ENCODE data around the gene TFCP2L1.

TFCP2L1 gene

DNA sequence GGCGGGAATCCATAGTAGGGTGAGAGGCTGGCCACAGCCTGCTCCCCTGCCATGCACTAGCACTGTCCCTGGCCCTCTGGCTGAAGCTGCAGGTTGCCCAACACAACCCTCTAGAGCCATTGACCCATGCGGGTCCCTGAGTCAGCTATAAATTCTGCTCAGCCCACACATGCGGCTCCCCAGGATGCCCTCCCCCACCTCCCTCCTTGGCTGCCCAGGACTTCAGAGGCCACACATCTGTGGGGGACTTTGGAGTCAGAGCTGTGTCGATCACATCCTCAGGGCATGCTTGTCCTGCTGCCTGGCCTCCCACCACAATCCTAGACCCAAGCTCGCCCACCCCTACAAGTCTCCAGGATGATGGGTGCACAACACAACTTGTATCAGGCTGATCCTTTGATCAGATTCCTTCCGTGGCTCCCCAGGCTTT lies 97.0 kb downstream of the TFCP2L1 start:
- H3K27ac ChIP-seq (ENCODE audit: low read length): no peak overlapping the region
- no peaks in the 10 kb centered on the region for H3K9me3 ChIP-seq (ENCODE audit: control insufficient read depth, insufficient read depth, low read length)
- no CpG with 5 or more reads among the region's 6 CpGs for WGBS (ENCODE audit: insufficient coverage, insufficient read length)
- H3K4me1 ChIP-seq (ENCODE audit: control insufficient read depth, insufficient read depth, low read length): no peaks in the 10 kb centered on the region
- no peaks in the 10 kb centered on the region for H3K36me3 ChIP-seq (ENCODE audit: control insufficient read depth, insufficient read depth, low read length)
- no peak for DNase-seq (ENCODE audit: low read depth, low spot score)
- no peak overlapping the region for H3K4me3 ChIP-seq (ENCODE audit: low read length)
- H3K27me3 ChIP-seq (ENCODE audit: control insufficient read depth, insufficient read depth, low read length): no peaks in the 10 kb centered on the region

DNA sequence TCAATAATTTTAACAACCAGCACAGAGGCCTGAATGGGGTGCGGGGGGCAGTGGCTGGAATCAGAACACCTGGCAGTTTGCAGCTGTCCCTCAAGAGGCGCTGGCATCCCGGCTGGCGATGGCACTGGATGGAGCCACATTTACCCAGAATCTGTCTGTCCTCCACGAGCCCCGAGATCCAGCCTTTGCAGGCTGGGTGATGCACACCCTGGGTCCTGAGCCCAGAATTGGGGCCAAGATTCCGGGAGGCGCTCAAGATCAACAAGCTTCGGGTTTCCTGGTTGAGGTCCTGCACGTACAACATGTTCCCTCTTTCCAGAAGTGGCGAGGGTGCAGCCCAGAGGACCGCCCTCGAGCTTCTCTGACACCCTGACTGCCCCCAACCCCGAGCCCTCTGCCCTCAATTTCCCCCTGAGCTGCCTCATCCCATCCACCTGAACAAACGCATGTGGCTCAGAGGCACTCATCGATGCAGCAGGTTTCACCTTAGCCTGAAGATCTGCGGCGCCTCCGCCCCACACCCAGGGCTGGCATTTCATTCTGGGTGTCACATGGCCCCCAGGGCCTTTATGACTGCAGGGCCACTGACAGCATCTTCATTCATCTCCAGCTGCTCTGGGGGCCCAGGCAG lies 97.5 kb downstream of the TFCP2L1 start:
- no peak for DNase-seq (ENCODE audit: low read depth, low spot score)
- Histone ChIP-seq H3K27me3 (ENCODE audit: control insufficient read depth, insufficient read depth, low read length) (no peaks in the 10 kb centered on the region), H3K4me1 (ENCODE audit: control insufficient read depth, insufficient read depth, low read length) (no peaks in the 10 kb centered on the region), H3K4me3 (ENCODE audit: low read length) (no peak overlapping the region), H3K36me3 (ENCODE audit: control insufficient read depth, insufficient read depth, low read length) (no peaks in the 10 kb centered on the region), H3K9me3 (ENCODE audit: control insufficient read depth, insufficient read depth, low read length) (no peaks in the 10 kb centered on the region), H3K27ac (ENCODE audit: low read length) (no peak overlapping the region)
- no CpG with 5 or more reads among the region's 19 CpGs for WGBS (ENCODE audit: insufficient coverage, insufficient read length)

DNA sequence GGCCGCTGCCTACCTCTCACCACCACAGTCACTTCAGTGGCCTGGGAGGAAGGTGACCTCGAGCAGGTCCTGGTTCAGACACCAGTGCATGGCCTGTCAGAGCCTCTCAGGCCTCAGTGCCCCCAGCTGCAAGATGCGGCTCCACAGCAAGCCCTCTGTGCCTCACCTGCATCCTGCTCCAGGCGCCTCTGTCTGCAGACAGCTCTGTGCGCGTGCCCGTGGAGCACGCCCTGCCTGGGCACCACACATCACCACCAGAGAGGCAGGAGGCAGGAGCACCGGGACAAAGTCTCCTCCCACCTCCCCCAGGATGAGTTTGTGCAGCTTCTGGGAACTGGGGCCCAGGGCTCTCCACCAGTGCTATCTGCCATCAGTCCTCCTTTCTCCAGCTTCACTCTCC lies 98.7 kb downstream of the TFCP2L1 start:
- no peak overlapping the region for H3K4me3 ChIP-seq (ENCODE audit: low read length)
- H3K36me3 ChIP-seq (ENCODE audit: control insufficient read depth, insufficient read depth, low read length): no peaks in the 10 kb centered on the region
- WGBS (ENCODE audit: insufficient coverage, insufficient read length): no CpG with 5 or more reads among the region's 9 CpGs
- H3K9me3 ChIP-seq (ENCODE audit: control insufficient read depth, insufficient read depth, low read length): no peaks in the 10 kb centered on the region
- no peak for DNase-seq (ENCODE audit: low read depth, low spot score)
- no peaks in the 10 kb centered on the region for H3K27me3 ChIP-seq (ENCODE audit: control insufficient read depth, insufficient read depth, low read length)
- no peak overlapping the region for H3K27ac ChIP-seq (ENCODE audit: low read length)
- no peaks in the 10 kb centered on the region for H3K4me1 ChIP-seq (ENCODE audit: control insufficient read depth, insufficient read depth, low read length)

DNA sequence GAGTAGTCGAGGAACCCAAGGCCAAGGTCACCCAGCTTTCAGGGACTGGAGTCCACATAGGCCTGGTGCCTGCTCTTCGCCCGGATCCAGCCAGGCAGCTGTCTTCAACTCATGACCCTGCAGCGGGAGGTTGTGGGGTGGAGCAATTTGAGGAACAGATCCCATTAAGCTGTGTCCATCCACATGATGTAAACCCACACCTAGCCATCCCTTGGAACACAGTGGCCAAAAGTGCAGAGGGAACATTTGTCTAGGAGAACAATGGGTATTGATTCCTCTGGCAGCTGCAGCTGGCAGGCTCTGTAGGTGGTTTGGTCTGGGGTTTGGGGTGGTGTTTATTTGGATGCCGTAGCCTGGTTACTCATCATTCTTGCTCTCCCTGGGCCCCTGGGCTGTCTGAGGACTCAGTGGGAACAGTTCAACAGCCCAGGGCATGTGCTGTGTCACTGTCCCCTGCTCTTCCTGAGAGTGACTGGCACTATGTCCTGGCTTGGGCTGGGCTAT lies 99.4 kb downstream of the TFCP2L1 start:
- Histone ChIP-seq H3K4me1 (ENCODE audit: control insufficient read depth, insufficient read depth, low read length) (no peaks in the 10 kb centered on the region), H3K36me3 (ENCODE audit: control insufficient read depth, insufficient read depth, low read length) (no peaks in the 10 kb centered on the region), H3K9me3 (ENCODE audit: control insufficient read depth, insufficient read depth, low read length) (no peaks in the 10 kb centered on the region), H3K27ac (ENCODE audit: low read length) (no peak overlapping the region), H3K4me3 (ENCODE audit: low read length) (no peak overlapping the region), H3K27me3 (ENCODE audit: control insufficient read depth, insufficient read depth, low read length) (no peaks in the 10 kb centered on the region)
- DNase-seq (ENCODE audit: low read depth, low spot score): no peak
- WGBS (ENCODE audit: insufficient coverage, insufficient read length): no CpG with 5 or more reads among the region's 5 CpGs

DNA sequence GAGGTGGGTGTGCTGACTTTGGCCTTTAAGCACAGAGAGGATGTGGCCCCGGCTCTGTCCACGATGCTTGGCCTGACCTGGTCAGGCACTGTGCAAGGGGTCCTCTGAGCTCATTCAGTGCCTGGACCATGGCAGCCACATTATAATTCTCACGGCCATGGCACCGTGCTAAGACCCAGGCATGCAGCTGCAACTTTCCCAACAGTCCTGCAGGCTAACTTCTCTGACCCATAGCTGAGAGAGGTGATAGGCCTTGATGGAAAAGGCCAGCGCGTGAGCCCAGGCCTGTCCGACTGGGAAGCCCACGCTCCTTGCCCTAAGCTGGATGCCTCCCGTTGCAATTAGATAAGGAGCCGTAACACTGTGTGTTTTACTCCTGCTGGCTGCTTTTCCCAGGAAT lies 99.9 kb downstream of the TFCP2L1 start:
- no peak for DNase-seq (ENCODE audit: low read depth, low spot score)
- no CpG with 5 or more reads among the region's 10 CpGs for WGBS (ENCODE audit: insufficient coverage, insufficient read length)

DNA sequence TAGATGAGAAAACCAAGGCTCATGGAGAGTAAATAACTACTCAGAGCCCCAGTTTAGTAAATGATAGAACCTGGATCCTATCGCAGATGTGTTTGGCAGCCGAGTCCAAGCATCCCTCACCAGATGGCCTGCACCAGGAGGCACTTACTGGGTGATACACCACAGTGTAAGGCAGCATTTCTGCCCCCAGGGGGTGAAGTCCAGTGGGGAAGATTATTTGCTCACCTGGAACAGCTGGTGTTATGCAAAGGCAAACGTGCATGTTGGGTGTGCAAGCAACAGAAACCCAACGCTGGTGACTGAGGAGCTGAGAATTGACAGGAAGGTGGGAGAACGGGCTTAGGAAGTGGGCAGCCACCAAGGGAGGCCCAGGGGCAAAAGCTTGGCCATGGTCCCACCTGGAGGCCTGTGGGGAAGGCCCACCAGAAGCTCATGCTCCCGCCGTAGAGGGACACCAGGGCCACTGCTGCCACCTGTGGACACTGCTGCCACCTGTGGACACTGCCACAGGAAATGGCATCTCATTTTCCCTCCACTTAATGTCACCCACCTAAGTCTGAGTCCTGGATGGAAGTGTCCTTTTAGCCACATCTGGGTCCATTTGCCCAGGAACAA lies 100.6 kb downstream of the TFCP2L1 start:
- Histone ChIP-seq H3K9me3 (ENCODE audit: control insufficient read depth, insufficient read depth, low read length) (no peaks in the 10 kb centered on the region), H3K4me1 (ENCODE audit: control insufficient read depth, insufficient read depth, low read length) (no peaks in the 10 kb centered on the region), H3K36me3 (ENCODE audit: control insufficient read depth, insufficient read depth, low read length) (no peaks in the 10 kb centered on the region), H3K4me3 (ENCODE audit: low read length) (no peak overlapping the region), H3K27ac (ENCODE audit: low read length) (no peak overlapping the region), H3K27me3 (ENCODE audit: control insufficient read depth, insufficient read depth, low read length) (no peaks in the 10 kb centered on the region)
- WGBS (ENCODE audit: insufficient coverage, insufficient read length): no CpG with 5 or more reads among the region's 7 CpGs
- DNase-seq (ENCODE audit: low read depth, low spot score): no peak

More for the DNA sequence above, 99.9 kb downstream of the TFCP2L1 start:
- Histone ChIP-seq H3K4me3 (ENCODE audit: low read length) (no peak overlapping the region), H3K36me3 (ENCODE audit: control insufficient read depth, insufficient read depth, low read length) (no peaks in the 10 kb centered on the region), H3K27ac (ENCODE audit: low read length) (no peak overlapping the region), H3K27me3 (ENCODE audit: control insufficient read depth, insufficient read depth, low read length) (no peaks in the 10 kb centered on the region), H3K4me1 (ENCODE audit: control insufficient read depth, insufficient read depth, low read length) (no peaks in the 10 kb centered on the region), H3K9me3 (ENCODE audit: control insufficient read depth, insufficient read depth, low read length) (no peaks in the 10 kb centered on the region)

DNA sequence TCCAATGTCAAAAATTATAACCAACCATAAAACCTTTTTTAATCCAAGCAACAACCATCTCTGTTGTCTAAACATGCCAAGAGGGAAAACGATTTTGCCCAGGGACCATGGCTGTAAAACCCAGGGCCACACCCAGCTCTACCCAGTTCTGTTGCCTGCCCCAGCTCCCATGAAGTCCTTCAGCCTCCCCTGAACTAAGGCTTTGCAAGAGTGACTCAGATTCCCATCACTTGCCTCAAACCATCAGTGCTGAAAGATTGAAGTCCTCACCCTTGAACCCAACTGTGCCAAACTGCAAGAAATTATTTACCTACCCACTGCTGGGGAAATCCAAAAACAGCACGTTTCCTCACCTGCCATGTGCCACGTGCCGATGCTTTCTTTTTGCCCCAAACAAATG lies 102.5 kb downstream of the TFCP2L1 start:
- no peaks in the 10 kb centered on the region for H3K9me3 ChIP-seq (ENCODE audit: control insufficient read depth, insufficient read depth, low read length)
- no peaks in the 10 kb centered on the region for H3K27me3 ChIP-seq (ENCODE audit: control insufficient read depth, insufficient read depth, low read length)
- H3K36me3 ChIP-seq (ENCODE audit: control insufficient read depth, insufficient read depth, low read length): no peaks in the 10 kb centered on the region
- no CpG with 5 or more reads among the region's 4 CpGs for WGBS (ENCODE audit: insufficient coverage, insufficient read length)
- H3K27ac ChIP-seq (ENCODE audit: low read length): no peak overlapping the region
- no peak for DNase-seq (ENCODE audit: low read depth, low spot score)
- H3K4me1 ChIP-seq (ENCODE audit: control insufficient read depth, insufficient read depth, low read length): no peaks in the 10 kb centered on the region
- H3K4me3 ChIP-seq (ENCODE audit: low read length): no peak overlapping the region

DNA sequence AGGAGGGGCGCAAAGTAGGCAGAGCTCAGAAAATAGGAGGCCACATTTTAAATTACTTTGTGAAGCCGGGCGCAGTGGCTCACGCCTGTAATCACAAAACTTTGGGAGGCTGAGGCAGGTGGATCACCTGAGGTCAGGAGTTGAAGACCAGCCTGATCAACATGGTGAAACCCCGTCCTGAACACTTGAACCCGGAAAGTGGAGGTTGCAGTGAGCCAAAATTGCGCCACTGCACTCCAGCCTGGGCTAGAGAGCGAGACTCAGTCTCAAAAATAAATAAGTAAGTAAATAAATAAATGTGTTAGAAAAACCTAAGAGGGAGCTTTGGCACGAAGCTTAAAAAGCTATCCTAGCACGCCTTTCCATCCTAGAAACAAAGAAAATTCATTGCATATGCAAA lies 105.5 kb downstream of the TFCP2L1 start:
- Histone ChIP-seq H3K4me1 (ENCODE audit: control insufficient read depth, insufficient read depth, low read length) (no peaks in the 10 kb centered on the region), H3K9me3 (ENCODE audit: control insufficient read depth, insufficient read depth, low read length) (no peaks in the 10 kb centered on the region), H3K27ac (ENCODE audit: low read length) (no peak overlapping the region), H3K4me3 (ENCODE audit: low read length) (no peak overlapping the region), H3K27me3 (ENCODE audit: control insufficient read depth, insufficient read depth, low read length) (no peaks in the 10 kb centered on the region), H3K36me3 (ENCODE audit: control insufficient read depth, insufficient read depth, low read length) (no peaks in the 10 kb centered on the region)
- no CpG with 5 or more reads among the region's 10 CpGs for WGBS (ENCODE audit: insufficient coverage, insufficient read length)
- DNase-seq (ENCODE audit: low read depth, low spot score): no peak

DNA sequence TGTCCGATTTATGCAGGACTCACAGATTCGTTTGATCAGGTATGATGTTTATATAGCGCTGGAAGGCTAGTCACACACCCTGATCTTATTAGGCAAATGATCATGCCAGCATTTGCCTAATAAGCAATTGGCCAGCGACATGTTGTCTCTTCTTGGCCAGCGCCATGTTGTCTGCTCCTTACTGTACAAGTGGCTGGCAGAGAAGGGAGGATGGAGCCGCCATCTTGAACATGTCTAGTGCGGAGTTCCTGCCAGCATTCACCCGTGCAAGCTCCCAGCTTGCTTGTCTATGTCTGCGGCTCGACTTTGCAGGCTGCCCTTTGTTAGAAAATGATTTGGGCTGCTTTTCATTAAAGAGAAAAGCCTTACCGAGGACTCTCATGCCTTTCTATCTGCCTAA lies 106.3 kb downstream of the TFCP2L1 start:
- WGBS (ENCODE audit: insufficient coverage, insufficient read length): no CpG with 5 or more reads among the region's 11 CpGs
- H3K9me3 ChIP-seq (ENCODE audit: control insufficient read depth, insufficient read depth, low read length): no peaks in the 10 kb centered on the region

DNA sequence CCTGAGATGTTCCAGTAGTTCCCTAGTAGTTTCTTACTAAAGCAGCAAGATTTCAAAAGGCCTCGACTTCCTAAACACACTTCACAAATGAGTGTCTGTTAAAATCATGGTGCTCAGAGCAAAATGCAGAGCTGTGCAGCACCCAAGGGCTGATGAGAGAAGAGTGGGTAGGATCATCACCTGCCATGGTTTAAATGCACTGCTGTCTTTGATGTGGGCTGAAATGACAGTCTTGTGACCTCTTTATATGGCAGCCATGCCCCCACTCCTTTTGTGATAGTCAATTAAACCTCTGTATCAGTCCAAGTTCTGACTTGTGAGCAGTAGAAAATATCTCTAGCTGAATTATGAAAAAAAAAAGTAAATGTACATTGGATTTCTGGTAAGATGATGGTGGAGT lies 107.1 kb downstream of the TFCP2L1 start:
- no peaks in the 10 kb centered on the region for H3K9me3 ChIP-seq (ENCODE audit: control insufficient read depth, insufficient read depth, low read length)
- H3K4me1 ChIP-seq (ENCODE audit: control insufficient read depth, insufficient read depth, low read length): no peaks in the 10 kb centered on the region
- no peak for DNase-seq (ENCODE audit: low read depth, low spot score)
- no peak overlapping the region for H3K4me3 ChIP-seq (ENCODE audit: low read length)
- H3K27ac ChIP-seq (ENCODE audit: low read length): no peak overlapping the region
- no CpG with 5 or more reads among the region's 1 CpG for WGBS (ENCODE audit: insufficient coverage, insufficient read length)
- H3K27me3 ChIP-seq (ENCODE audit: control insufficient read depth, insufficient read depth, low read length): no peaks in the 10 kb centered on the region
- H3K36me3 ChIP-seq (ENCODE audit: control insufficient read depth, insufficient read depth, low read length): no peaks in the 10 kb centered on the region

More for the DNA sequence above, 106.3 kb downstream of the TFCP2L1 start:
- H3K36me3 ChIP-seq (ENCODE audit: control insufficient read depth, insufficient read depth, low read length): no peaks in the 10 kb centered on the region
- H3K4me1 ChIP-seq (ENCODE audit: control insufficient read depth, insufficient read depth, low read length): no peaks in the 10 kb centered on the region
- no peaks in the 10 kb centered on the region for H3K27me3 ChIP-seq (ENCODE audit: control insufficient read depth, insufficient read depth, low read length)
- H3K27ac ChIP-seq (ENCODE audit: low read length): no peak overlapping the region
- H3K4me3 ChIP-seq (ENCODE audit: low read length): no peak overlapping the region
- DNase-seq (ENCODE audit: low read depth, low spot score): no peak

DNA sequence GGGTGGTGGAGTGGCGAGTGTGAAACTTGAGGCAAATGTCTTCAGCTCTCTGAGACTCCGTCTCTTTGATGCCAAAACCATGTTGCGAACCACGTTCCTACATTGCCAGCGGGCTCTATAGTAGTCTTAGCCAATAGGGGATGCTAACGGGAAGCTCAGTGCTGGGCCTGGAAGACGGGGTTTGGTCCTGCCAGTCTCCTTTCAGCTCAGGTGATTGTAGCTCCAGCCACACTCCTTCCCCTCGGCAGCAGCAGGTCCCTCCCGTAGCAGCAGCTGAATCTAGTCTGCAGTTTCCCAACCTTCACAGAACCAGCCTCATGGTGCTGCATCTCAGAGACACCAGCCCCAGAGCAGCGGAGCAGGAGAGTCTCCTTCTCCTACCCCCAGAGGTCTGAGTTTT lies 109.7 kb downstream of the TFCP2L1 start:
- H3K9me3 ChIP-seq (ENCODE audit: control insufficient read depth, insufficient read depth, low read length): no peaks in the 10 kb centered on the region
- H3K4me1 ChIP-seq (ENCODE audit: control insufficient read depth, insufficient read depth, low read length): no peaks in the 10 kb centered on the region
- no peak overlapping the region for H3K27ac ChIP-seq (ENCODE audit: low read length)
- H3K4me3 ChIP-seq (ENCODE audit: low read length): no peak overlapping the region
- WGBS (ENCODE audit: insufficient coverage, insufficient read length): no CpG with 5 or more reads among the region's 10 CpGs
- H3K36me3 ChIP-seq (ENCODE audit: control insufficient read depth, insufficient read depth, low read length): no peaks in the 10 kb centered on the region
- H3K27me3 ChIP-seq (ENCODE audit: control insufficient read depth, insufficient read depth, low read length): no peaks in the 10 kb centered on the region
- no peak for DNase-seq (ENCODE audit: low read depth, low spot score)
